GM23338 (cell line): ENCODE data around the gene PCSK2. TPM values are rescaled to one million over a fixed set of nuclear protein-coding genes. Genes with fewer than 3 reads are reported as not detected.

Experiments used
- ATAC-seq: fragments of 200-7000 bp; cut with Tn5 transposase; 3 replicates; pipeline ENCODE4 v1.9.1; 2020
- DNase-seq: peaks from one replicate; pipeline ENCODE4 v3.0.0-alpha.2; 2015; ENCODE audit warnings: low spot score
- H2AFZ ChIP-seq: fragments of 200-600 bp; sonication (generic); 2 replicates; pipeline ENCODE4 v1.8.0; 2016; ENCODE audit warnings: antibody characterized with exemption, mild to moderate bottlenecking, moderate library complexity
- H3F3A ChIP-seq: fragments of 200-600 bp; sonication (generic); replicated peaks from 2 replicates; pipeline ENCODE4 v1.8.0; 2017; ENCODE audit warnings: antibody characterized with exemption, mixed run types, low read depth
- H3K27ac ChIP-seq: fragments of 200-600 bp; sonication (generic); 2 replicates; pipeline ENCODE4 v1.6.1; 2016; ENCODE audit warnings: low read depth
- H3K27me3 ChIP-seq: fragments of 200-600 bp; sonication (generic); 2 replicates; pipeline ENCODE4 v1.8.0; 2016; ENCODE audit warnings: mild to moderate bottlenecking, mixed run types, moderate library complexity; ENCODE audit not compliant: insufficient read depth
- H3K36me3 ChIP-seq: fragments of 200-600 bp; sonication (generic); 2 replicates; pipeline ENCODE4 v1.8.0; 2016; ENCODE audit warnings: mild to moderate bottlenecking; ENCODE audit not compliant: insufficient read depth
- H3K4me1 ChIP-seq: fragments of 200-600 bp; sonication (generic); 2 replicates; pipeline ENCODE4 v1.8.0; 2016; ENCODE audit warnings: mild to moderate bottlenecking, moderate library complexity; ENCODE audit not compliant: insufficient read depth
- H3K4me2 ChIP-seq: fragments of 200-600 bp; sonication (generic); 2 replicates; pipeline ENCODE4 v1.7.1; 2017; ENCODE audit warnings: mixed run types
- H3K4me3 ChIP-seq: fragments of 200-600 bp; sonication (generic); 2 replicates; pipeline ENCODE4 v1.6.1; 2016; ENCODE audit warnings: mixed run types
- H3K79me2 ChIP-seq: fragments of 200-600 bp; sonication (generic); replicated peaks from 2 replicates; pipeline ENCODE4 v1.8.0; 2017; ENCODE audit warnings: mild to moderate bottlenecking; ENCODE audit not compliant: insufficient read depth
- H3K9me2 ChIP-seq: fragments of 200-600 bp; sonication (generic); 2 replicates; pipeline ENCODE4 v1.8.0; 2017; ENCODE audit not compliant: insufficient read depth
- H4K20me1 ChIP-seq: fragments of 200-600 bp; sonication (generic); replicated peaks from 2 replicates; pipeline ENCODE4 v1.8.0; 2017; ENCODE audit warnings: mild to moderate bottlenecking; ENCODE audit not compliant: insufficient read depth
- H3K27ac Mint-ChIP-seq: 2 replicates; pipeline ENCODE4 v1.8.0; 2020; ENCODE audit warnings: inconsistent platforms, mild to moderate bottlenecking, moderate library complexity, mixed read lengths
- H3K27me3 Mint-ChIP-seq: 3 replicates; pipeline ENCODE4 v1.8.0; 2022; ENCODE audit warnings: low read depth, mild to moderate bottlenecking, moderate library complexity, mixed read lengths, inconsistent platforms; ENCODE audit not compliant: insufficient read depth, poor library complexity
- H3K36me3 Mint-ChIP-seq: 3 replicates; pipeline ENCODE4 v1.8.0; 2021; ENCODE audit warnings: low read depth, mild to moderate bottlenecking, inconsistent platforms, moderate library complexity, mixed read lengths
- H3K4me1 Mint-ChIP-seq: 3 replicates; pipeline ENCODE4 v1.8.0; 2020; ENCODE audit warnings: mild to moderate bottlenecking, inconsistent platforms, mixed read lengths
- H3K4me3 Mint-ChIP-seq: 3 replicates; pipeline ENCODE4 v1.8.0; 2021; ENCODE audit warnings: moderate library complexity, mild to moderate bottlenecking, inconsistent platforms, mixed read lengths
- H3K9me3 Mint-ChIP-seq: 3 replicates; pipeline ENCODE4 v1.8.0; 2020; ENCODE audit warnings: moderate library complexity, mild to moderate bottlenecking, inconsistent platforms, mixed read lengths
- CREB1 ChIP-seq: fragments of 250-450 bp; sonication (Bioruptor Pico); IDR thresholded peaks from 2 replicates; pipeline ENCODE4 v1.5.0; 2020; ENCODE audit warnings: low read depth, mild to moderate bottlenecking, moderate library complexity
- EZH2 ChIP-seq: fragments of 200-600 bp; sonication (generic); IDR thresholded peaks from one replicate; pipeline ENCODE4 v1.8.0; 2017; ENCODE audit warnings: antibody characterized with exemption, mild to moderate bottlenecking, low read depth; ENCODE audit not compliant: unreplicated experiment
- EZH2phosphoT487 ChIP-seq: fragments of 200-600 bp; sonication (generic); IDR thresholded peaks from one replicate; pipeline ENCODE4 v1.8.1; 2018; ENCODE audit warnings: antibody characterized with exemption; ENCODE audit not compliant: unreplicated experiment
- JUNB ChIP-seq: IDR thresholded peaks from one replicate; pipeline ENCODE4 v1.6.1; 2016; ENCODE audit warnings: antibody characterized with exemption; ENCODE audit not compliant: unreplicated experiment
- NANOG ChIP-seq: IDR thresholded peaks from 2 replicates; pipeline ENCODE4 v1.6.1; 2016; ENCODE audit warnings: antibody characterized with exemption, borderline replicate concordance
- POLR2AphosphoS5 ChIP-seq: IDR thresholded peaks from 2 replicates; pipeline ENCODE4 v1.6.1; 2016; ENCODE audit warnings: antibody characterized with exemption, low read depth
- STAT1 ChIP-seq: IDR thresholded peaks from one replicate; pipeline ENCODE4 v1.6.1; 2016; ENCODE audit warnings: antibody characterized with exemption; ENCODE audit not compliant: unreplicated experiment
- ZNF114 ChIP-seq: fragments of 250-450 bp; sonication (Bioruptor Pico); IDR thresholded peaks from 2 replicates; pipeline ENCODE4 v1.5.0; 2020; ENCODE audit warnings: mild to moderate bottlenecking, moderate library complexity
- ZNF331 ChIP-seq: fragments of 250-450 bp; sonication (Bioruptor Pico); IDR thresholded peaks from 2 replicates; pipeline ENCODE4 v1.5.0; 2020; ENCODE audit warnings: low read depth, mild to moderate bottlenecking, moderate library complexity
- polyA plus RNA-seq: library from polyadenylated mRNA; unstranded; fragments of >200 nt; fragmentation: Nextera tagmentation; extraction: Ambion mirVana; gene quantifications from 2 replicates; pipeline ENCODE4 v1.2.1, GENCODE V29; 2016
- total RNA-seq: library from RNA; depleted of rRNA; stranded (reverse); fragments of >200 nt; shearing (Covaris generic); gene quantifications from 2 replicates; pipeline ENCODE4 v1.2.3, GENCODE V29; 2014
- TF ChIP-seq, protein P1 (sequence below), 2 experiments: fragments of 200-600 bp in 1 of 2; sonication (generic) in 1 of 2; conservative IDR thresholded peaks; 2 replicates each; pipeline versions ENCODE4 v1.5.1 to v1.6.1; 2016 to 2017; ENCODE audit warnings: antibody characterized with exemption in 2 of 2, low read depth in 2 of 2, mild to moderate bottlenecking in 2 of 2, moderate library complexity in 1 of 2
- TF ChIP-seq, protein P2 (sequence below): IDR thresholded peaks from 2 replicates; pipeline ENCODE4 v1.6.1; 2016; ENCODE audit warnings: antibody characterized with exemption
- TF ChIP-seq, protein P3 (sequence below): IDR thresholded peaks from one replicate; pipeline ENCODE4 v1.6.1; 2018; ENCODE audit warnings: antibody characterized with exemption; ENCODE audit not compliant: unreplicated experiment
- TF ChIP-seq, protein P4 (sequence below): fragments of 250-450 bp; sonication (Bioruptor Pico); IDR thresholded peaks from 2 replicates; pipeline ENCODE4 v1.5.0; 2020; ENCODE audit warnings: mild to moderate bottlenecking, moderate library complexity

PCSK2 gene
- total and polyA plus RNA-seq, 2 experiments from 2014 or later, result 0.37 to 1.1 TPM

DNA sequence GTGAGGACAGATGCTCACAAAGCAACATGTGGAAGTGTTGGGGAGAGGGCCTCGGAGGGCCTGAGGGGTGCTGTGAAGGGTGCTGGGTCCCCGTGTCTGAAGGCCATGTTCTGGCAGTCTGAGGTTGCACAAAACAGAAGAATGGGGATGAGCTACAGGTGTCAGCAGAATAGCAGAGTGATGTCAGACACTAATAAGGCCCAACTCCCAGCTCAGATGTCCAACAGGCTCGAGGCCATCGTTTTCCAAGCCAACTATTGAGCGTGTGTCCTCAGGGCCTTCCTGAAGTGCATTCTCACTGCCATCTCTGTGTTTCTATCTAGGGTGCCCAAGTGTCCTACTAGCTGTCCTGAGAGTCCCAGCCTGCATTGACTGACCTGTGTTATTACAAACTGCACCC lies 296.5 kb downstream of the PCSK2 start:
- H3K27ac ChIP-seq, result no peak overlapping the region
- H3K4me3 ChIP-seq, result no peak overlapping the region
- H3K27me3 ChIP-seq, result no peaks in the 10 kb centered on the region
- no peaks in the 10 kb centered on the region for H3K36me3 ChIP-seq
- no peak overlapping the region for H3K4me2 ChIP-seq
- no peaks in the 10 kb centered on the region for H3K4me1 ChIP-seq
- TF ChIP-seq, protein P1, sequence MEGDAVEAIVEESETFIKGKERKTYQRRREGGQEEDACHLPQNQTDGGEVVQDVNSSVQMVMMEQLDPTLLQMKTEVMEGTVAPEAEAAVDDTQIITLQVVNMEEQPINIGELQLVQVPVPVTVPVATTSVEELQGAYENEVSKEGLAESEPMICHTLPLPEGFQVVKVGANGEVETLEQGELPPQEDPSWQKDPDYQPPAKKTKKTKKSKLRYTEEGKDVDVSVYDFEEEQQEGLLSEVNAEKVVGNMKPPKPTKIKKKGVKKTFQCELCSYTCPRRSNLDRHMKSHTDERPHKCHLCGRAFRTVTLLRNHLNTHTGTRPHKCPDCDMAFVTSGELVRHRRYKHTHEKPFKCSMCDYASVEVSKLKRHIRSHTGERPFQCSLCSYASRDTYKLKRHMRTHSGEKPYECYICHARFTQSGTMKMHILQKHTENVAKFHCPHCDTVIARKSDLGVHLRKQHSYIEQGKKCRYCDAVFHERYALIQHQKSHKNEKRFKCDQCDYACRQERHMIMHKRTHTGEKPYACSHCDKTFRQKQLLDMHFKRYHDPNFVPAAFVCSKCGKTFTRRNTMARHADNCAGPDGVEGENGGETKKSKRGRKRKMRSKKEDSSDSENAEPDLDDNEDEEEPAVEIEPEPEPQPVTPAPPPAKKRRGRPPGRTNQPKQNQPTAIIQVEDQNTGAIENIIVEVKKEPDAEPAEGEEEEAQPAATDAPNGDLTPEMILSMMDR (conservative IDR thresholded peaks at IDR 0.05; ENCODE audit: low read depth in 2 of 2), result no peak
- TF ChIP-seq, protein P2, sequence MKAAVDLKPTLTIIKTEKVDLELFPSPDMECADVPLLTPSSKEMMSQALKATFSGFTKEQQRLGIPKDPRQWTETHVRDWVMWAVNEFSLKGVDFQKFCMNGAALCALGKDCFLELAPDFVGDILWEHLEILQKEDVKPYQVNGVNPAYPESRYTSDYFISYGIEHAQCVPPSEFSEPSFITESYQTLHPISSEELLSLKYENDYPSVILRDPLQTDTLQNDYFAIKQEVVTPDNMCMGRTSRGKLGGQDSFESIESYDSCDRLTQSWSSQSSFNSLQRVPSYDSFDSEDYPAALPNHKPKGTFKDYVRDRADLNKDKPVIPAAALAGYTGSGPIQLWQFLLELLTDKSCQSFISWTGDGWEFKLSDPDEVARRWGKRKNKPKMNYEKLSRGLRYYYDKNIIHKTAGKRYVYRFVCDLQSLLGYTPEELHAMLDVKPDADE, result no peak
- TF ChIP-seq POLR2AphosphoS5 (no peak), JUNB (no peak), NANOG (no peak), ZNF331 (CRISPR knock-in tag) (no peak), EZH2phosphoT487 (no peak), ZNF114 (CRISPR knock-in tag) (no peak), STAT1 (no peak), EZH2 (no peak), CREB1 (CRISPR knock-in tag) (no peak)
- TF ChIP-seq, protein P3, sequence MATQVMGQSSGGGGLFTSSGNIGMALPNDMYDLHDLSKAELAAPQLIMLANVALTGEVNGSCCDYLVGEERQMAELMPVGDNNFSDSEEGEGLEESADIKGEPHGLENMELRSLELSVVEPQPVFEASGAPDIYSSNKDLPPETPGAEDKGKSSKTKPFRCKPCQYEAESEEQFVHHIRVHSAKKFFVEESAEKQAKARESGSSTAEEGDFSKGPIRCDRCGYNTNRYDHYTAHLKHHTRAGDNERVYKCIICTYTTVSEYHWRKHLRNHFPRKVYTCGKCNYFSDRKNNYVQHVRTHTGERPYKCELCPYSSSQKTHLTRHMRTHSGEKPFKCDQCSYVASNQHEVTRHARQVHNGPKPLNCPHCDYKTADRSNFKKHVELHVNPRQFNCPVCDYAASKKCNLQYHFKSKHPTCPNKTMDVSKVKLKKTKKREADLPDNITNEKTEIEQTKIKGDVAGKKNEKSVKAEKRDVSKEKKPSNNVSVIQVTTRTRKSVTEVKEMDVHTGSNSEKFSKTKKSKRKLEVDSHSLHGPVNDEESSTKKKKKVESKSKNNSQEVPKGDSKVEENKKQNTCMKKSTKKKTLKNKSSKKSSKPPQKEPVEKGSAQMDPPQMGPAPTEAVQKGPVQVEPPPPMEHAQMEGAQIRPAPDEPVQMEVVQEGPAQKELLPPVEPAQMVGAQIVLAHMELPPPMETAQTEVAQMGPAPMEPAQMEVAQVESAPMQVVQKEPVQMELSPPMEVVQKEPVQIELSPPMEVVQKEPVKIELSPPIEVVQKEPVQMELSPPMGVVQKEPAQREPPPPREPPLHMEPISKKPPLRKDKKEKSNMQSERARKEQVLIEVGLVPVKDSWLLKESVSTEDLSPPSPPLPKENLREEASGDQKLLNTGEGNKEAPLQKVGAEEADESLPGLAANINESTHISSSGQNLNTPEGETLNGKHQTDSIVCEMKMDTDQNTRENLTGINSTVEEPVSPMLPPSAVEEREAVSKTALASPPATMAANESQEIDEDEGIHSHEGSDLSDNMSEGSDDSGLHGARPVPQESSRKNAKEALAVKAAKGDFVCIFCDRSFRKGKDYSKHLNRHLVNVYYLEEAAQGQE, result no peak
- TF ChIP-seq, protein P4, sequence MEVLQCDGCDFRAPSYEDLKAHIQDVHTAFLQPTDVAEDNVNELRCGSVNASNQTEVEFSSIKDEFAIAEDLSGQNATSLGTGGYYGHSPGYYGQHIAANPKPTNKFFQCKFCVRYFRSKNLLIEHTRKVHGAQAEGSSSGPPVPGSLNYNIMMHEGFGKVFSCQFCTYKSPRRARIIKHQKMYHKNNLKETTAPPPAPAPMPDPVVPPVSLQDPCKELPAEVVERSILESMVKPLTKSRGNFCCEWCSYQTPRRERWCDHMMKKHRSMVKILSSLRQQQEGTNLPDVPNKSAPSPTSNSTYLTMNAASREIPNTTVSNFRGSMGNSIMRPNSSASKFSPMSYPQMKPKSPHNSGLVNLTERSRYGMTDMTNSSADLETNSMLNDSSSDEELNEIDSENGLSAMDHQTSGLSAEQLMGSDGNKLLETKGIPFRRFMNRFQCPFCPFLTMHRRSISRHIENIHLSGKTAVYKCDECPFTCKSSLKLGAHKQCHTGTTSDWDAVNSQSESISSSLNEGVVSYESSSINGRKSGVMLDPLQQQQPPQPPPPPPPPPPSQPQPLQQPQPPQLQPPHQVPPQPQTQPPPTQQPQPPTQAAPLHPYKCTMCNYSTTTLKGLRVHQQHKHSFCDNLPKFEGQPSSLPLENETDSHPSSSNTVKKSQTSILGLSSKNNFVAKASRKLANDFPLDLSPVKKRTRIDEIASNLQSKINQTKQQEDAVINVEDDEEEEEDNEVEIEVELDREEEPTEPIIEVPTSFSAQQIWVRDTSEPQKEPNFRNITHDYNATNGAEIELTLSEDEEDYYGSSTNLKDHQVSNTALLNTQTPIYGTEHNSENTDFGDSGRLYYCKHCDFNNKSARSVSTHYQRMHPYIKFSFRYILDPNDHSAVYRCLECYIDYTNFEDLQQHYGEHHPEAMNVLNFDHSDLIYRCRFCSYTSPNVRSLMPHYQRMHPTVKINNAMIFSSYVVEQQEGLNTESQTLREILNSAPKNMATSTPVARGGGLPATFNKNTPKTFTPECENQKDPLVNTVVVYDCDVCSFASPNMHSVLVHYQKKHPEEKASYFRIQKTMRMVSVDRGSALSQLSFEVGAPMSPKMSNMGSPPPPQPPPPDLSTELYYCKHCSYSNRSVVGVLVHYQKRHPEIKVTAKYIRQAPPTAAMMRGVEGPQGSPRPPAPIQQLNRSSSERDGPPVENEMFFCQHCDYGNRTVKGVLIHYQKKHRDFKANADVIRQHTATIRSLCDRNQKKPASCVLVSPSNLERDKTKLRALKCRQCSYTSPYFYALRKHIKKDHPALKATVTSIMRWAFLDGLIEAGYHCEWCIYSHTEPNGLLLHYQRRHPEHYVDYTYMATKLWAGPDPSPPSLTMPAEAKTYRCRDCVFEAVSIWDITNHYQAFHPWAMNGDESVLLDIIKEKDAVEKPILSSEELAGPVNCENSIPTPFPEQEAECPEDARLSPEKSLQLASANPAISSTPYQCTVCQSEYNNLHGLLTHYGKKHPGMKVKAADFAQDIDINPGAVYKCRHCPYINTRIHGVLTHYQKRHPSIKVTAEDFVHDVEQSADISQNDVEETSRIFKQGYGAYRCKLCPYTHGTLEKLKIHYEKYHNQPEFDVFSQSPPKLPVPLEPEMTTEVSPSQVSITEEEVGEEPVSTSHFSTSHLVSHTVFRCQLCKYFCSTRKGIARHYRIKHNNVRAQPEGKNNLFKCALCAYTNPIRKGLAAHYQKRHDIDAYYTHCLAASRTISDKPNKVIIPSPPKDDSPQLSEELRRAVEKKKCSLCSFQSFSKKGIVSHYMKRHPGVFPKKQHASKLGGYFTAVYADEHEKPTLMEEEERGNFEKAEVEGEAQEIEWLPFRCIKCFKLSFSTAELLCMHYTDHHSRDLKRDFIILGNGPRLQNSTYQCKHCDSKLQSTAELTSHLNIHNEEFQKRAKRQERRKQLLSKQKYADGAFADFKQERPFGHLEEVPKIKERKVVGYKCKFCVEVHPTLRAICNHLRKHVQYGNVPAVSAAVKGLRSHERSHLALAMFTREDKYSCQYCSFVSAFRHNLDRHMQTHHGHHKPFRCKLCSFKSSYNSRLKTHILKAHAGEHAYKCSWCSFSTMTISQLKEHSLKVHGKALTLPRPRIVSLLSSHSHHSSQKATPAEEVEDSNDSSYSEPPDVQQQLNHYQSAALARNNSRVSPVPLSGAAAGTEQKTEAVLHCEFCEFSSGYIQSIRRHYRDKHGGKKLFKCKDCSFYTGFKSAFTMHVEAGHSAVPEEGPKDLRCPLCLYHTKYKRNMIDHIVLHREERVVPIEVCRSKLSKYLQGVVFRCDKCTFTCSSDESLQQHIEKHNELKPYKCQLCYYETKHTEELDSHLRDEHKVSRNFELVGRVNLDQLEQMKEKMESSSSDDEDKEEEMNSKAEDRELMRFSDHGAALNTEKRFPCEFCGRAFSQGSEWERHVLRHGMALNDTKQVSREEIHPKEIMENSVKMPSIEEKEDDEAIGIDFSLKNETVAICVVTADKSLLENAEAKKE (CRISPR knock-in tag), result no peak
- H3K9me2 ChIP-seq, result no peaks in the 10 kb centered on the region
- H3F3A ChIP-seq, result no peaks in the 10 kb centered on the region
- H2AFZ ChIP-seq, result no peak overlapping the region
- Mint-ChIP-seq H3K4me1 (peaks cover 7% of the 10 kb centered on the region; the same call in 2 of the 3 replicates), H3K27ac (no peak overlapping the region), H3K4me3 (no peak overlapping the region), H3K27me3 (peaks cover 4% of the 10 kb centered on the region), H3K36me3 (no peaks in the 10 kb centered on the region), H3K9me3 (no peaks in the 10 kb centered on the region)
- H3K79me2 ChIP-seq, result no peaks in the 10 kb centered on the region
- H4K20me1 ChIP-seq, result no peaks in the 10 kb centered on the region
- ATAC-seq (no peak), DNase-seq (no peak)
